ENCODE data around the gene BOK.

- no peak for TF ChIP-seq CTCF (conservative IDR thresholded peaks at IDR 0.05; ENCODE audit: low read length)
- no peak for TF ChIP-seq EZH2phosphoT487 (IDR thresholded peaks at IDR 0.05; ENCODE audit: borderline replicate concordance)
Measured at GRCh38 chr2:241551599-241551997, 6.9 kb upstream of the BOK start.
